Measurements from ENCODE around the gene TAOK3.
A peak's percentile ranks its signal among the peaks of the same experiment; 100 is the strongest.

TAOK3 gene

GRCh38 chr12:118148287-118148686 lies 224.4 kb downstream of the TAOK3 start:
- TF ChIP-seq, protein P1, sequence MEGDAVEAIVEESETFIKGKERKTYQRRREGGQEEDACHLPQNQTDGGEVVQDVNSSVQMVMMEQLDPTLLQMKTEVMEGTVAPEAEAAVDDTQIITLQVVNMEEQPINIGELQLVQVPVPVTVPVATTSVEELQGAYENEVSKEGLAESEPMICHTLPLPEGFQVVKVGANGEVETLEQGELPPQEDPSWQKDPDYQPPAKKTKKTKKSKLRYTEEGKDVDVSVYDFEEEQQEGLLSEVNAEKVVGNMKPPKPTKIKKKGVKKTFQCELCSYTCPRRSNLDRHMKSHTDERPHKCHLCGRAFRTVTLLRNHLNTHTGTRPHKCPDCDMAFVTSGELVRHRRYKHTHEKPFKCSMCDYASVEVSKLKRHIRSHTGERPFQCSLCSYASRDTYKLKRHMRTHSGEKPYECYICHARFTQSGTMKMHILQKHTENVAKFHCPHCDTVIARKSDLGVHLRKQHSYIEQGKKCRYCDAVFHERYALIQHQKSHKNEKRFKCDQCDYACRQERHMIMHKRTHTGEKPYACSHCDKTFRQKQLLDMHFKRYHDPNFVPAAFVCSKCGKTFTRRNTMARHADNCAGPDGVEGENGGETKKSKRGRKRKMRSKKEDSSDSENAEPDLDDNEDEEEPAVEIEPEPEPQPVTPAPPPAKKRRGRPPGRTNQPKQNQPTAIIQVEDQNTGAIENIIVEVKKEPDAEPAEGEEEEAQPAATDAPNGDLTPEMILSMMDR (IDR thresholded peaks at IDR 0.05; ENCODE audit: borderline replicate concordance, insufficient read depth, low read depth, low read length), result no peak
- no peak overlapping the region for H3K4me3 ChIP-seq (ENCODE audit: low read depth, low read length)

DNA sequence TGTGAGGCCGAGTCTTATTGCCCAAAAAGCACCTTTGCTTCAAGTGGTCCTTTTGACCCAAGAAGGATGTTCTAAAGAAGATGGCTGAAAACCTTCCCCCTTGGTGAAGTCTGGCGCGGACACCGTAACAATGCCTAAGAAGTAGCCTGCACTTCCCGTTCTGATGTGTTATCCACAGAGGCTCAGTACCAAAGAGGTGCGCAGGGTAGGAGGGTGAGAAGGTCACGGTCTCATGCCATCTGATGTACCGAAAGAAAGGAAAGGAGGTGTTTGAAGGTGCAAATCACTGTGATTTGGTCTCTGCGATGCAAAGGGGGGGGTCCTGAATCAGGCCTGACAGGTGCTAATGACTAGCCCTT lies 226.9 kb downstream of the TAOK3 start:
- TF ChIP-seq, protein P1 (IDR thresholded peaks at IDR 0.05; ENCODE audit: borderline replicate concordance, insufficient read depth, low read depth, low read length), result no peak
- H3K4me3 ChIP-seq (ENCODE audit: low read depth, low read length), result no peak overlapping the region

DNA sequence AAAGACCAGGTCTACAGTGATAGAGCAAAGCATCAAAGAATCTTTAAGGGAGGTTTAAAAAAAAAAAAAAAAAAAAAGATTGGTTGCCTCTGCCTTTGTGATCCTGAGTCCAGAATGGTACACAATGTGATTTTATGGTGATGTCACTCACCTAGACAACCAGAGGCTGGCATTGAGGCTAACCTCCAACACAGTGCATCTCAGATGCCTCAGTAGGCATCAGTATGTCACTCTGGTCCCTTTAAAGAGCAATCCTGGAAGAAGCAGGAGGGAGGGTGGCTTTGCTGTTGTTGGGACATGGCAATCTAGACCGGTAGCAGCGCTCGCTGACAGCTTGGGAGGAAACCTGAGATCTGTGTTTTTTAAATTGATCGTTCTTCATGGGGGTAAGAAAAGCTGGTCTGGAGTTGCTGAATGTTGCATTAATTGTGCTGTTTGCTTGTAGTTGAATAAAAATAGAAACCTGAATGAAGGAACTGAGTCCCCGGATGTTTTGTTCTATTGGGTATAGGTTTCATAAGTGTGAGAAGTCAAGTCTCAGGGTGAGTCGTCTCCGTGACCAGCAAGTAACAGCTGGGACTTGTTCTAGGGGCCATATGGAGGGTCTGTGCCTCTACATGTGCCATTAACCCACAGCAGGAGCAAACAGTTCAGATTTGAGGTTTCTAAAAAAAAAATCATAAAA lies 227.5 kb downstream of the TAOK3 start:
- H3K4me3 ChIP-seq (ENCODE audit: low read depth, low read length), result no peak overlapping the region
- TF ChIP-seq, protein P1 (IDR thresholded peaks at IDR 0.05; ENCODE audit: borderline replicate concordance, insufficient read depth, low read depth, low read length), result no peak

GRCh38 chr12:118144499-118144898 lies 228.2 kb downstream of the TAOK3 start:
- no peak overlapping the region for H3K4me3 ChIP-seq (ENCODE audit: low read depth, low read length)
- TF ChIP-seq, protein P1 (IDR thresholded peaks at IDR 0.05; ENCODE audit: borderline replicate concordance, insufficient read depth, low read depth, low read length), result no peak

DNA sequence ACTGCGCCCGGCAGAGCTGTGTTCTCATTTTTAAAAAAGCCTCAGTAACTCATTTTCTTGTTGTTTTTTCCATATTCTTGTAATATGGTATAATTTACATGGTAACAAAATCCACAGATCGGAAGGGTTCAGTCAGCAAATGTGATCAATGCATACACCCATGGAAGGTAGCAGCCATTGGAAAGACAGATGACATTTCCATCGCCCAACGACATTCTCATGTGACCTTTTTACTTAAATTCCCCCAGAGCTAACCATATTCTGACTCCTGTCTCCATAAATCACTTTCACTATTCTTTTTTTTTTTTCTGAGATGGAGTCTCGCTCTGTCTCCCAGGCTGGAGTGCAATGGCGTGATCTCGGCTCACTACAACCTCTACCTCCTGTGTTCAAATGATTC lies 231.9 kb downstream of the TAOK3 start:
- TF ChIP-seq, protein P1 (IDR thresholded peaks at IDR 0.05; ENCODE audit: borderline replicate concordance, insufficient read depth, low read depth, low read length), result no peak
- no peak overlapping the region for H3K4me3 ChIP-seq (ENCODE audit: low read depth, low read length)

DNA sequence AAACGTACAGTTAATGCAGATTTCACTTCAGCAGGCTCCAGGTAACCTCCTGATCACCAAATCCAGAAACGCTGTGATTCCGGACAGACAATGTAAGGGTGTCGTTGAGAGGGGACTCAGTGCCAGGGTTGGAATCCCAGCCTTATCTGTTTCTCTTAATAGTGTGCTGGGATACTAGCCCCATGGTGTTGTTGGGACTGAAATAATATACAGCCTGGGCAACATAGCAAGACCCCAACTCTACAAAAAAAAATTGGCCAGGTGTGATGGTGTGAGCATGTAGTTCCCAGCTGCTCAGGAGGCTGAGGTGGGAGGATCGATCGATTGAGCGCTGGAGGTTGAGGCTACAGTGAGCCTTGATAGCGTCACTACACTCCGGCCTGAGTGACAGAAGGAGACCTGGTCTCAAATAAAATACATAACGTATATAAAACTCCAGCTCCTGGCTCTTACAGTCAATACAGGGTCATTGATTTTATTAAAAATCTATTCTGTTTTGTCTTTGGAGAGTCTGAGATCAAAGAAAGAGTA lies 235.5 kb downstream of the TAOK3 start:
- H3K4me3 ChIP-seq (ENCODE audit: low read depth, low read length), result peak overlapping the region; percentile 92
- TF ChIP-seq, protein P1 (IDR thresholded peaks at IDR 0.05; ENCODE audit: borderline replicate concordance, insufficient read depth, low read depth, low read length), result no peak

GRCh38 chr12:118136559-118137003 lies 236.1 kb downstream of the TAOK3 start:
- peak overlapping the region; percentile 92 for H3K4me3 ChIP-seq (ENCODE audit: low read depth, low read length)
- TF ChIP-seq, protein P1 (IDR thresholded peaks at IDR 0.05; ENCODE audit: borderline replicate concordance, insufficient read depth, low read depth, low read length), result no peak

All from GM12875 (cell line).